NCI-H128 (cell line): ENCODE measurements around the gene CDH15.
"Not testable (repeated sequence)": the region's sequence is repeated elsewhere in the genome, so short reads cannot be mapped to it uniquely, and the experiment has no call there.

Experiments
- DNase-seq: peaks from one replicate; lab custom pipeline; 2025; ENCODE audit not compliant: unreplicated experiment; lab: John Stamatoyannopoulos, UW

CDH15 gene

DNA sequence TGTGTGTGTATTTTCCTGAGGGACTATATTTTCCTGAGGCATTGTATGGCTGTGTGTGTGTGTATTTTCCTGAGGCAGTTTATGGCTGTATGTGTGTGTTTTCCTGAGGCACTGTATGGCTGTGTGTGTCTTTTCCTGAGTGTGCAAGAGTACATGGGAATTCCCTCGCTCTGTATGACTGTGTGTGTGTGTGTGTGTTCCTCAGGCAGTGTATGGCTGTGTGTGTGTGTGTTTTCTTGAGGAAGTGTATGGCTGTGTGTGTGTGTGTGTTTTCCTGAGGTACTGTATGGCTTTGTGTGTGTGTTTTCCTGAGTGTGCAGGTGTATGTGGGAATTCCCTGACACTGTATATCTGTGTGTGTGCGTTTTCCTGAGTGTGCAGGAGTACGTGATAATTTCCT is 50.1 kb downstream of the CDH15 start:
- DNase-seq = no peak

DNA sequence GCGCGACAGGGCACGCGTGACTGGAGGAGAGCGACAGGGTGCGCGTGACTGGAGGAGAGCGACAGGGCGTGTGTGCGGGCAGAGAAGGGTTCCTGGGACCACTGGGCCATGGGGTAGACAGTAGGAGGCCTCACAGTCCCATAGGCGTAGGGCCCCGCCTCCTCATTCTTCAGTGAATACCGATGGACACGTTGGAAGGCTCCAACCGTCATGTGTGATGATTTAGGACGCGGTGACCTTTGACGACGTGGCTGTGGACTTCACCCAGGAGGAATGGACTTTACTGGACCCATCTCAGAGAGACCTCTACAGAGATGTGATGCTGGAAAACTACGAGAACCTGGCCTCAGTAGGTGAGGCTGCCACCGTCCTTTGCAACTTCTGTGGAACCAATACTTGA is 51.4 kb downstream of the CDH15 start:
- no peak for DNase-seq

DNA sequence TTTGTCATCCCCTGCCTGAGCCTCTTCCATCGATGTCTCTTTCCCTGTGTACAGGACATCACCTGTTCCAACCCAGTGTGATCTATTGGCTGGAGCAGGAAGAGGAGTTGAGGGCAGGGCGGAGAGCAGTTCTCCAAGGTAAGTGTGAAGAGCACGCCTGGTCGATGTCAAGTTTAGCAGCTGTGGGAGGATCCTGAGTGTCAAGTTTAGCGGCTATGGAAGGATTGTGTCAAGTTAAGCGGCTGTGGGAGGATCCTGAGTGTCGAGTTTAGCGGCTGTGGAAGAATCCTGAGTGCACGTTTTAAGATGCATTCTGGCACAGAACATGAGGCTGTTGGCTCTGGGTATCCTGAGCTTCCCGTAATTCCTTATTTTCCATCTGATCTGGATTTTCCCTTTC is 53.1 kb downstream of the CDH15 start:
- DNase-seq = no peak

DNA sequence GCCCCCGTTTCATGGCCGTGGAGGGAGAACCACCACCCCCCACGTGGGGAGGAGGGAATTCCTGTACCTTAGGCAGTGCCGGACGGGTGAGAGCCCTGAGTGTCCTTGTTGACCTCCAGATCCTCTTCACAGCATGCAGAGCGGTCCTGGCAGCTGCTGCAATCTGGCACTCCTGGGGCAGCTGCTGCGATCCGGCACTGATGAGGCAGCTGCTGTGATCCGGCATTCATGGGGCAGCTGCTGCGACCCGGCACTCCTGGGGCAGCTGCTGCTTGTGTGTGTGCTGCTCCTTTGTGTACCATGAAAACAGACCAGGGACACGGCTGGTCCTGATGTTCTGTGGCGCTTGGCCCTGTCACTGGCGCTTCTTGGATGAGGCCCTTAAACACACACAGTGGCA is 58.7 kb downstream of the CDH15 start:
- no peak for DNase-seq

DNA sequence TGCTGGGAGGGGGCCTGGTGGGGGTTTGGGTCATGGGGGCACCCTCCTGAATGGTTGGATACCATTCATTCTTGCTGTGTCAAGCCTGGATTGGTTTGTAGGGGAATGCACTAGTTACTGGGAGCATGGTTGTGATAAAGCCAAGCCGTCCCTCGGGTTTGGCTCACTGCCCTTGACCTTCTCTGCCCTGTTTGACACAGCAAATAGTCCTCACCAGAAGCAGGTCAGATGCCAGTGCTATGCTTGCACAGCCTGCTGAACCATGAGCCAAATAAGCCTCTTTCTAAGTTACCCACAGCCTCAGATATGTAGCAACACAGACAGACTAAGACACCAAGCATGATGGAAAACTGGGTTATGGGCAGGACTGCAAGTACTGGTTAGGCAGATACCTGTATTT is 60.6 kb downstream of the CDH15 start:
- no peak for DNase-seq

DNA sequence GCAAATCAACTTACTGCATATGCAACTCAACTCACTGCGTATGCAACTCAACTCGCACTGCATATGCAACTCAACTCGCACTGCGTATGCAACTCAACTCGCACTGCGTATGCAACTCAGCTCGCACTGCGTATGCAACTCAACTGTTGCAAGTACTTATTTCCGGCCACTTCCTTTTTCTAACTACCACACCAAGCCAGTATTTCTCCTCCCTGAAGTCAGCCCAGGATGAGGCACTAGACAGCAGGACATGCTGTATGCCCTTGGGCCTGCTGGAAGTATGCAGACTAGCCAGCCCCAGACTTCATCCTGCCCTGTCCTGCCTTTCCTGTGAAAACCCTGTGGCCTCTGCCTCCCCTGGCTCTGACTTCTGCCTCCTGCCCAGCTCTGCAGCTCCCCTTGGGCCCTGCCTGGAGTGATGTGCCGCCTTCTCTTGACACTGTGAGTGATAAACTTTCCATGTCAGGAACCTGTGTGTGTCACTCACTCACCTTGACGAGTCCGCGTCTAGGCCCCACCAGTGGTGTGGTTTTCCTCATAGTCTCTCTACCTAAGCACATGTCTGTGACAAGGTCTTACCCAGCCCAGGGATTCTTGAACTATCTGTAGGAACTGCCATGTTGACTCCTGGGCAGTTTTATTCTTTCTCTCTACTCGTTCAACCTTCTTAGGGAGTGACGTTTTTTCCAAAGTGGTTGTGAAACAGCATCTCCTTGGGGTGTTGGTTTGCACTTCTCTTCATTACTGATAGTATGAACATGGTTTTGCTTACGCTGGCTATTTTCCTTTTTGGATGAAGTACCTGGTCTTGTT is 62.3 kb downstream of the CDH15 start:
- DNase-seq = no peak

DNA sequence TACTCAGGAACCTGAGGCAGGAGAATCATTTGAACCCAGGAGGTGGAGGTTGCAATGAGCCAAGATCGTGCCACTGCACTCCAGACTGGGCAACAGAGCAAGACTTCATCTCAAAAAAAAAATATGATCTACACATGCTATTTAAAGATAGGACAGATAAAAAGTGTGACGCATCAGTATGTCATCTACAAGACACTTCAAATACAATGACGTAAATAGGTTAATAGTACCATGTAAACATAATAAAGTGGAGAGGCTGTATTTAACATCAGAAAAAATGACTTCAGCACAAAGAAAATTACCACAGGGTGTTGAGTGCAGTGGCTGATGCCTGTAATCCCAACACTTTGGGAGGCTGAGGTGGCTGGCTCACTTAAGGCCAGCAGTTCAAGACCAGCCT is 66.2 kb downstream of the CDH15 start:
- no peak for DNase-seq

DNA sequence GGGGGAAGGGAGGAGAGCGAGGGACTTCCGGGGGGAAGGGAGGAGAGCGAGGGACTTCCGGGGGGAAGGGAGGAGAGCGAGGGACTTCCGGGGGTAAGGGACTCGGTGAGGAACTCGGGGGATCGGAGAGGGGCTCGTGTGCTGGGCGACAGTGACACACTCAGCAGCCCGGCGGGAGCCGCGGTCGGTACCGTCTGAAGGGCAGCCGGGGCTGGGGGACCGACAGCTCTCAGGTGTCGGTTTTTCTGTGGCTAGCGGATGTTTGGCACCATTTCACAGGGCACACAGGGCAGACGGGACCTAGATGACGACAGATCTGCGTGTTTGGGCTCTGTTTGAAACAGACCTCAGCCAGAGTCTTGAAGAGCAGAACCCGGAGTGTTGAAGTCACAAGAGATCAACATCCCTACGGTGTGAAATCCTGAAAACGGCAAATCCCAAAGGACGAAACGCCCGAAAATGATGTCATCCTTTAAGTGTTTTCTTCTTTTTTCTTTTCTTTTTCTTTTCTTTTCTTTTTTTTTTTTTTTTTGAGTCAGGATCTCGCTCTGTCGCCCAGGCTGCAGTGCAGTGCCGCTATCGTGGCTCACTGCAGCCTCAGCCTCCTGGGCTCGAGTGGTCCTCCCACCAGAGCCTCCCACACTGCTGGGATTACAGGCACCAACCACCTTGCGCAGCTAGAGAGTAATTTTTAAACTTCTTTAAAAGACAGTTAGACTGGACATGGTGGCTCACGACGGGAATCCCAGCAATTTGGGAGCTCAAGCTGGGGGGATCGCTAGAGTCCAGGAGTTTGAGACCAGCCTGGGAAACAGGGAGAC is 69.8 kb downstream of the CDH15 start:
- DNase-seq = no peak

DNA sequence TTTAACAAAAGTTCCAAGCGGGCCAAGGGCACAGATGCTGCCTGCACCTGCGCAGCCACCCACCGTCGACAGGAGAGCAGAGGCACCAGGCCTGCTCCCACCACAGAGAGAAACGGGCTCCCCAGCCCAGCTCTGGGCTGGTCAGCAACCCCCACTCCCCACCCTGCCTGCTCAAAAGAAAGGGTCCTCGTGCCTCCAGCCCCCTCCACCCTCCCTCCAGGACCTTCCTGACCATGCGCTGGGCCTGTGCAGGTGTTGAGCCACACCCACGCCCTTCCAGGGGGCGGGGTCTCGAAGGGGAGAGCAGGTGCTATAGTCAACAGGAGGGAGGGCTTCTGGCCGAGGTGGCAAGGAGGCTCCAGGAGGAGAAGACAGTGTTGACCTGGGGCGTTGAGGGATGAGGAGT is 71.2 kb downstream of the CDH15 start:
- no peak for DNase-seq

DNA sequence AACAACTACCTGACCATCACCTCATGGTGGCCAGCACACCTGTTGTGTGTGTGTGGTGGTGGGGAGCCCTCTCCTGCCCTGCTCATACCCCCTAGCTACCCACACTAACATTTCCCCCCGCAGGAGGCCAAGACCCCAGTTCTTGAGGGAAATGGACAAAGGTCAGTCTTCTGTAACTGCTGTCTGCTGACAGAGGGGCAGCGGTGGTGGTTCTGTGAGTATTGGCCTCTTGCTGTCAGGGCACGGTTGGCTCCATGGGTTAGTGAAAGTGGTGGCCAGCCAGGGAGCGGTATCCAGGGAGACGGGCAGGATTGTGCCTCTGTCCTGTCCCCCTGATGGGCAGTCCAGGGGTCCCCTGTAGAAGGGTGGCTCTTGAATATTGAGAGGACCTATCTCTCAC is 72.1 kb downstream of the CDH15 start:
- no peak for DNase-seq

DNA sequence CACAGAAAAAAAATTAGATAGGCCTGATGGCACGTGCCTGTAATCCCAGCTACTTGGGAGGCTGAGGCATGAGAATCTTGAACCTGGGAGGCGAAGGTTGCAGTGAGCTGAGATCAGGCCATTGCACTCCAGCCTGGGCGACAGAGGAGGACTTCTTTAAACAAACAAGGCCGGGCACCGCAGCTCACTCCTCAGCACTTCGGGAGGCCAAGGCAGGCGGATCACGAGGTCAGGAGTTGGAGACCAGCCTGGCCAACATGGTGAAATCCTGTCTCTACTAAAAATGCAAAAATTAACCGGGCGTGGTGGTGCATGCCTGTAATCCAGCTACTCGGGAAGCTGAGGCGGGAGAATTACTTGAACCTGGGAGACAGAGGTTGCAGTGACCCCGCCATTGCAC is 72.7 kb downstream of the CDH15 start:
- not testable (repeated sequence) for DNase-seq

DNA sequence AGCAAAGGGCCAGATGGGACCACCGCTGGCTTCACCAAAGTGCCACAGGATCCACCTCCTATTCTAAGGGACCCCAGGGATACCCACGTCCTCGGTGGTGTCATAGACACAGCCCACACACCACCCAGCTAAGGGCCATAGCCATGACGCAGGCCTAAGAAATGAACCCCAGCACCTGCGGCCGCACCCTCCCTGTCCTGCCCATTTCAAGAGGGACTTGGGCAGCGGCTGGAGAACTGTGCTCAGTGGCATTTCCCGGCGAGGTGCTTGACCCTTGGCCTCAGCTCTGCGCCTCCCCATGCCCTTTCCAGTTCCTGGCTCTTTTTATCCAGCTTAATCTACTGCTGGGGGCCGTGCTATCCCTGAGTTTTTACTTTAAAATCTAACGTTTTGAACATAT is 73.2 kb downstream of the CDH15 start:
- no peak for DNase-seq
